GM19372 (cell line): ENCODE results near the gene GAS7.

ENCODE experiments used
- ATAC-seq: cut with Tn5 transposase; IDR thresholded peaks from one replicate; pipeline ENCODE4 v1.9.1; 2021; ENCODE audit warnings: mild to moderate bottlenecking, low read depth, moderate library complexity; ENCODE audit not compliant: unreplicated experiment

GAS7 gene

DNA sequence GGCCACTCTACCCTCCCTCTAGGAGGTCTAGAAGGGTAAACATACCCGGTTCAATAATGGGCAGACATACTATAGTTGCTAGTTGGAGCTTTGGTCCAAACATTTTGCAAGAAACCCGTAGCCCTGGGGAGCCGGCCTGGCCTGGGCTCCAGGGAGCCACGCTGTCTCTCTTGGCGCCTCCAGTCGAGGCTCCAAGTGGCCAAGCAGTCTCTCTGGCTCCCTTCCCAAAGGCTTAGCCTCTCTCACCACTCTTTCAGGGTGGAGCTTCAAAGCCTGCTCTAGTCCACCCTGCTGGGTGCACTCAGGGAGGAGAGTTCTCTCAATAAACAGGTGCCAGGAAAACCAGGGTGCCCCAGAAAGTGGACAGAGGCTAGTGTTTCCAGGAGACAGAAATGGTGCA lies 325.6 kb downstream of the GAS7 start:
- no peak for ATAC-seq

DNA sequence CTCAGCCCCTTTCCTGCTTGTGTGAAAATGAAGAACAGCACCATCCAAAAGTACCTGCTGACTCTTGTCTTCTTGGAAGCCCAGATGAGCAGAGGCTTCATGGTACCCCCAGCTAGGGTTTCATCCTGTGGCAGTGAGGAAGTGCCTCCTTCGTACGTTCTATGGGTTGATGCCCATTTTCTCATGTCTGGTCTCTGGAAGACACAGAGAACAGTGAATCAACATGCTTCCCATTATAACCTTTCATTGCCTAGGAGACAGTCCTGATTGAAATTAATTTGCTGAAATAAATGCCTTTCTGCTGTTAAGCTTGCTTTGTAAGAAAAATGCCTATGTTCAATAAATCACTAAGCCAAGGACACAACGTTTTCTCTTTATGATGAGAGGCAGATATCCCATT lies 329.9 kb downstream of the GAS7 start:
- no peak for ATAC-seq

DNA sequence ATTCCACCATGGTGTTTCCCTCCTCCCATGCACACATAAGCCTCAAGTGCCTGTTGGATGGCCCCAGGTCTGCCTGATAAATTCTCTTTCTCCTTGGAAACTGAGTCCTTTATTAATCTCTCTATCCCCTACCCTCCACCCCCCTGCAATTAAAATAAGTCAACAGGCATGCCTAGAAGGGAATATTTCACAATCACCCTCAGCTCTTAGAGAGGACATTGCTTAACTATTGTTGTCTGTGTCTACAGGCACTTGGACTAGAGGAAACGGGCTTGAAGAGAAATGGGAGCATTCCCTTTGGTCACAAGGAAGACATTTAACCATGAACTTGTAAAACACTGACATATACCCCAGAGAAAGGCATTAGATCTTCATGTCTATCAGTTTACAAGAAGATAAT lies 332.8 kb downstream of the GAS7 start:
- no peak for ATAC-seq

DNA sequence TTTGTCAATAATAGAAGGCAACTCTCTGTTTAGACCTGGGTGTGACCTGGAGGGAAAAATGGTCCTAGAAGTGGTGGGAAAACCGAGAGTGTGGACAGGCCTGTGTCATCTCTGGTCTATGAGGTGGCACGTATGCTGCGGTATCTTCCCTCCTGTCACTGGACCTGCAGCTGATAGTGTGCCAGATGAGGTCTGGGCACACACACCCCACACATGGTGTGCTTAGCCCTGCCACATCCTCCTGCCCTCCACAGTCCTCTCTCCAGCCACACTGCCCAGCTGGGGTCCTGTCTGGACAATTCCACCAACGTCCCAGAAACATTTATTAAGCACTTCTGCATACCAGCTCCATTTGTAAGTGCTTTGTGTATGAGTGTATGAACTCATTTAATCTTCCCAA lies 335.5 kb downstream of the GAS7 start:
- no peak for ATAC-seq

DNA sequence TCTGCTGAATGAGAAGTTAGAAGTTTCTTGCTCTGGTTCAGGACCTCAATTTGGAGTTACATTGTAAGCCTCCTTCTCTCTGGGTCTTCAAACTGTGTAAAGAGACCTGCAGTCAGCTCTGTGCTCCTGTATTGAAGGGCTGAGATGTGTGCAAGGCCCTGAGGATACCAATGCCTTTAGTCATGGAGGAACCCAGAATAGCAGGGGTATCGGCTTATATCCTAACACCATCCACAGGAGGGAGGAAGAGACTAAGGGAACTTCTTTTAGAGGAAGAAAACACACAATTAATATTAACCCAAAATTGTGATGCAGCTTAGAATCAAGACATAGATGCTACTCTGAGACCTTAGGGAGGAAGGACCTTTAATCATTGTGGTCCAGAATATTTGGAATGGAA lies 336.2 kb downstream of the GAS7 start:
- ATAC-seq, result no peak

DNA sequence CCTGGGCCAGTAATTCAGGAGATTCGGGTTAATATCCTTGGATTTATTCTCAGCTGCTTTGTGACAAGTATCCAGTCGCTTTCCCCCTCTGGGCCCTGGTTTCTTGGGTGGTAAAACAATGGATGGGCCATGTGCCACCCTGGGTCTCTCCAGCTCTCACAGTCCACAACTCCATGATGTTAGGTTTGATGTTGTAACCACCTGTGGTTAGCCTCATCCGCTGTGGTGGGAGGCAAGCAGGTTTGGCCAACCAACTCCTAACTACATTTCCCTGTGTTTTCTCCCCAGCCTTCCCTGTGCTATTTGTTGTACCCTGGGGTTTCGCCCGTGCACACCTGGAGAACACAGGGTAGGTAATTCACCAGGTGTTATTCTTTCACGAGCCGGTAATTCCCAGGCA lies 337.6 kb downstream of the GAS7 start:
- no peak for ATAC-seq
